Epithelial cell of proximal tubule (primary cell): ENCODE data around the gene L3MBTL4. TPM values are rescaled to one million over a fixed set of nuclear protein-coding genes. Genes with fewer than 3 reads are reported as not detected.

Experiments used
- DNase-seq: peaks from one replicate; pipeline ENCODE4 v3.0.0-alpha.2; 2011; ENCODE audit warnings: low read depth
- H3K4me3 ChIP-seq: 2 replicates; pipeline ENCODE4 v1.5.1; 2011; ENCODE audit warnings: low read depth, mild to moderate bottlenecking, low read length
- CTCF ChIP-seq: conservative IDR thresholded peaks from 2 replicates; pipeline ENCODE4 v1.5.1; 2012; ENCODE audit warnings: low read depth, mild to moderate bottlenecking, low read length
- total RNA-seq: library from RNA; depleted of rRNA; stranded (reverse); fragments of >200 nt; gene quantifications from 2 replicates; pipeline ENCODE4 v1.2.3, GENCODE V29; 2015

Gene L3MBTL4
- total RNA-seq, 1 donor from 2014 or later: 4.0 TPM

- H3K4me3 ChIP-seq: no peak overlapping the region
- DNase-seq: no peak
- TF ChIP-seq CTCF: no peak
These were observed 477.6 kb downstream of the L3MBTL4 start for GRCh38 chr18:5937121-5937520.

- no peak overlapping the region for H3K4me3 ChIP-seq
- DNase-seq: no peak
- TF ChIP-seq CTCF: no peak
These were observed 483.9 kb downstream of the L3MBTL4 start for GRCh38 chr18:5930789-5931188.

- no peak for TF ChIP-seq CTCF
- no peak for DNase-seq
These were observed 496.4 kb downstream of the L3MBTL4 start for GRCh38 chr18:5918205-5918858.

GRCh38 chr18:5914951-5915350 is 499.8 kb downstream of the L3MBTL4 start:
- DNase-seq: no peak
- no peak overlapping the region for H3K4me3 ChIP-seq
- TF ChIP-seq CTCF: no peak

More at GRCh38 chr18:5918205-5918858, 496.4 kb downstream of the L3MBTL4 start:
- H3K4me3 ChIP-seq: no peak overlapping the region

- no peak for TF ChIP-seq CTCF
- no peak overlapping the region for H3K4me3 ChIP-seq
- DNase-seq: no peak
These were observed 500.7 kb downstream of the L3MBTL4 start for GRCh38 chr18:5914016-5914415.

GRCh38 chr18:5912566-5912965 is 502.1 kb downstream of the L3MBTL4 start:
- no peak overlapping the region for H3K4me3 ChIP-seq
- no peak for TF ChIP-seq CTCF
- no peak for DNase-seq

- DNase-seq: peak; percentile 37
- no peak overlapping the region for H3K4me3 ChIP-seq
- TF ChIP-seq CTCF: no peak
These were observed 505.6 kb downstream of the L3MBTL4 start for GRCh38 chr18:5909125-5909524.
